HG02763 (cell line): ENCODE data around the gene MTCL1.

Source experiments
- ATAC-seq: cut with Tn5 transposase; IDR thresholded peaks from one replicate; pipeline ENCODE4 v1.9.1; 2021; ENCODE audit warnings: mild to moderate bottlenecking, moderate library complexity; ENCODE audit not compliant: unreplicated experiment

MTCL1 gene

DNA sequence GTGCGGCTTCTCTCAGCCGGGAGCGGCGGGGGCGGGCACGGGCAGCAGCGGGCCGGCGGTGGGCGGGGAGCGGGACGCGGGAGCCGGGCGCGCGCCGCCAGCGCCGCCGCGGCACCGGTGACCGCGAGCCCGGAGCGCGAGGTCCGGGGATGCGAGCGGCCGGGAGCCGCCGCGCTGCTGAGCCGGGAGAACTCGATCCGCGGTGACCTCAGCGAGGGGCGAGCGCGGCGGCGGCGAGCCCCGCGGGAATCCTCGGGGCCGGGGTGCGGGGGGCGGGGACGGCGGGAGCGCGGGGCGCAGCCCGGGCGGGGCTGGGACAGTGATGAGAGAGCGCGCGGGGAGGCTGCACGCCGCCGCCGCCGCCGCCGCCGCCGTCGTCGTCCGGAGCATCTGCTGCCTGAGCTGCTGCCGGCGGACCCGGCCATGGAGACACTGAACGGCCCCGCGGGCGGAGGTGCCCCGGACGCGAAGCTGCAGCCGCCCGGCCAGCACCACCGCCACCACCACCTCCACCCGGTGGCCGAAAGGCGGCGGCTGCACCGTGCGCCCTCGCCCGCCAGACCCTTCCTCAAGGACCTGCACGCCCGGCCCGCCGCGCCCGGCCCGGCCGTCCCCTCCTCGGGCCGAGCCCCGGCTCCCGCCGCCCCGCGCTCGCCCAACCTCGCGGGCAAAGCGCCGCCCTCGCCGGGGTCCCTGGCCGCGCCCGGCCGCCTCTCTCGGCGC, at the start of gene MTCL1:
Gene MTCL1 (plus strand): TSS at position 319 of the 723 bp plus-strand sequence. CDS start 105 bp downstream, at position 424.
- ATAC-seq: peak; percentile 27

- no peak for ATAC-seq
Measured at GRCh38 chr18:8656232-8656631, 49.1 kb upstream of the MTCL1 start.

DNA sequence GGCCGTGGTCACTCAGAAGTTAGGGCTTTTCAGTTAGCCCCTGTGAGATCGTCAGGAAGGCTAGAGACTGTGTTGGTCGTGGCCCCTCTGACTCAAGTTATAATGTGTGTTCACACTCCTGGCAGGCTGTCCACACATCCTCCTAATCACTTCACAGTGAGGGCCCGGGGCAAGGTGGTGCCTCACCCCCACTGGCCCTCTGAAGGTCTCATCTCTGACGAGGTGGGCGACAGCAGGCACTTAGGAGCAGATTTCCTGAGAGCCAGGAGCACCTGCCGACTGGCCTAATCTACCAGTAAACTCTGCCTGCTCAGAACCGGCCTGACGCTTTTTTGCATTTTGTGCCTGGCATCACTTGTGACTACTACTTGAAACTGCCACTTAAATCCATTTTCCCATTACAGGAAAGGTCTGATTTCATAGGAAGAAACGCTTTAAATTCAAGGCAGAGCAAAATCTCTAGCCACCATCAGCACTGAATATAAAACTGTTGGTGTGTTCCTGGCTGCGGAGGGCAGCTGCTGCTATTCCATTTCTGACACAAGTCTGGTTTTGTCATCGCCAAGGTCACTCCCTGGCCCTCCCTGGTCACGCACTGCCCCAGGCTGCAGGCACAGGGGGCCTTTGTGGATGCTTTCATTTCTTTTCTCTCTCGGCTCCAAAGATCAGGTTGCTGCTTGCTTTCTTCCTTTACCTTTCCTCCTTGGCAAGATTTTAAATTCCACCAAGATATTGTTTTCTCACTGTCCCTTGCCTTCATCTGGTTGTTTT, 48.1 kb upstream of the MTCL1 start:
- no peak for ATAC-seq

DNA sequence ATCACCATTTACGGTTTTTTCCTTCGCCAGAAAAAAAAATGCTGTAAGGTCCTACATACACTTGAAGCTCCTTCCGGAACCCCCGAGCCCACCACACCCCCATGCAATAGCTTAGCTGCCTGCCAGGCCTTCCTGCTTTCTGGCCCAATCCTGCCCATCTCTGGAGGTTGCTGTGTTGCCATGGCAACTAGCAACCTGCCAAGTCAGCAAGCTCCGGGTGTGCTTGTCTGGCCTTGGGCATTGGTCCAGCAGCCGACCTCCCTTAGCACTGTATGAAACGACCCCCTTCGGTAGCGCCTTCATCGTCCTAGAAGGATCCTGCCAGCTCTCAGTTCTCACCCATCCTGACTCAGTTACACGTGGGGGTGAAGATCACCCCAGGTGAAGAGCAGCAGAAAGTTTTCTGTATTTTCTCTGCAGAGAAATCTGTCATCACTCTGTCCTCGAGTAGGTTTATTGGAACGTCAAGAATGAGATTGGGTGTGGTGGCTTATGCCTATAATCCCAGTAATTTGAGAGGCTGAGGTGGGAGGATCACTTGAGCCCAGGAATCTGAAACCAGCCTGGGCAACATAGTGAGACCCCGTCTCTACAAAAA, 47.4 kb upstream of the MTCL1 start:
- ATAC-seq: no peak

DNA sequence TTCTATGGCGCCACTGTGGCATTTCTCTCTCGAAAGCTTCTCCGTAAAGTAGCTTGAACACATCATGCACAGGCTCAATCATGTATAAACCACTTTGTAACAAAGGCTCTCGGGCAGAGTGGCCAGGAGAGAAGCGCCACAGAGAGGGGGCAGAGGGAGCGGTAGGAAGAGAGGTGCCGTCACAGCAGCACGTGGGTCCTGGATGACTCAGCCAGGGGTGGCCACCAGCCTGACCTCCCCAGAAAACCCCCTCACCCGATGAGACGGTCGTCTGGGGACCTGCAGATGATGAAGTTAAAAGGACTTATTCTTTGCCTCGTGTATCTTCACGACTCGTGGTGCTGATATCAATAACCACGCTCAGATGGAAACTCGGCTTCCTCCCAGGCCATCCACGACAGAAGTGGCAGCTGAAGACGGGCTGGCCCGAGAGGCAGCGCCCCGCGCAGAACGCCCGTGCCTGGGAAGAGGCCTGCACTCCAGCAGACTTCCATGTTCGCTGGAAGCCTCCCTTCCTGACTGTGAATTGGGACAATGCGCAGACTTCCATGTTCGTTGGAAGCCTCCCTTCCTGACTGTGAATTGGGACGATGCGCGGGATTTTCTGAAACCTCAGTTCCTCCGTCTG, 46.4 kb upstream of the MTCL1 start:
- no peak for ATAC-seq

DNA sequence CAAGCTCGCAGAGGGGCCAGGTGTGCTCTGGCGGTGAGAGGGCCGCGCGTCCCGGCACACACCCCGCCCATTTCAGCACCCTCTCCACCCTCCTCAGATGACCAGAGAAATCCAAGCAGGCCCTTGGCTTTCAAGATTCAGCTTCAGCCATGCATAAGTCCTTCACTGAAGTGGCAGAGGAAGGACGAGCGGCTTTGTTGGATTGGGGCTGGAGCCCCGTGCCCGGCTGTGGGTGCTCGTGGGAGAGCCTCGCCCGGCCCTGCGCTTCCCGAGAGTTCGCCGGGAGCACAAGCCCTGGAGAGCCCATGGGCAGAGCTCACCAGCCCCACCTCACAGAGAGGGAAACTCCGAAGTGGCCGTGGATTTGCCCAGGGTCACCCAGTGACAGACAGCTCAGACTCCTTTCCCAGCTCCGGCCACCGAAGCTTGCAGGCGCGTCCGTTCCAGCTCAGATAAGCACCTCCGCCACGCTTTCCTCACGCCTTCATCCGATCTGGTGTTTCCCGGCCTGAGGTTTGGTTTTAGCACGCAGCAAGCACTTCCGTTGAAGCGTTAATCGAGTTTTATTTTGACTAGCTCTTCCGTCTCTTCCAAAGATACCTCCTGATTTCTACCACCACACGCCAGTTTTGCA, 45.6 kb upstream of the MTCL1 start:
- no peak for ATAC-seq

GRCh38 chr18:8660316-8660715, 45.0 kb upstream of the MTCL1 start:
- no peak for ATAC-seq

- no peak for ATAC-seq
Measured at GRCh38 chr18:8661754-8662559, 43.4 kb upstream of the MTCL1 start.

- ATAC-seq: no peak
Measured at GRCh38 chr18:8662560-8663255, 42.6 kb upstream of the MTCL1 start.

- ATAC-seq: no peak
Measured at GRCh38 chr18:8667846-8668245, 37.5 kb upstream of the MTCL1 start.

- no peak for ATAC-seq
Measured at GRCh38 chr18:8668381-8668780, 37.0 kb upstream of the MTCL1 start.

DNA sequence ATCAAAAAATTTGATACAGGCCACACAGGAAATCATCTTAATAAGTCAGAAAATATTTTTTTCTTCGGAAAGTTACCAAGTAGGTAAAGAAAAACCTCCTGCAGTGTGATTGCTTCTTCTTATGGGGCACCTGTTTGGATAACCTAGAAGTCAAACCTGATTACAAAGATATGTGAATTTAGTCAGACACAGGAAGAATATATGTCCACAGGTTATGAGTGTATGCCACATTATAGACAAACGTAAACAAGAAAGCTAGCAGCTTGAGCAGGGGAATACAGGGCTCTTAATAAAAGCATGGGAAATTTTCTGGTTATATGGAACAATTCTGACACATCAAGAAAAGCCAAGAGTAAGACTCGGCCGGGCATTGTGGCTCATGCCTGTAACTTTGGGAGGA, 35.8 kb upstream of the MTCL1 start:
- ATAC-seq: no peak

DNA sequence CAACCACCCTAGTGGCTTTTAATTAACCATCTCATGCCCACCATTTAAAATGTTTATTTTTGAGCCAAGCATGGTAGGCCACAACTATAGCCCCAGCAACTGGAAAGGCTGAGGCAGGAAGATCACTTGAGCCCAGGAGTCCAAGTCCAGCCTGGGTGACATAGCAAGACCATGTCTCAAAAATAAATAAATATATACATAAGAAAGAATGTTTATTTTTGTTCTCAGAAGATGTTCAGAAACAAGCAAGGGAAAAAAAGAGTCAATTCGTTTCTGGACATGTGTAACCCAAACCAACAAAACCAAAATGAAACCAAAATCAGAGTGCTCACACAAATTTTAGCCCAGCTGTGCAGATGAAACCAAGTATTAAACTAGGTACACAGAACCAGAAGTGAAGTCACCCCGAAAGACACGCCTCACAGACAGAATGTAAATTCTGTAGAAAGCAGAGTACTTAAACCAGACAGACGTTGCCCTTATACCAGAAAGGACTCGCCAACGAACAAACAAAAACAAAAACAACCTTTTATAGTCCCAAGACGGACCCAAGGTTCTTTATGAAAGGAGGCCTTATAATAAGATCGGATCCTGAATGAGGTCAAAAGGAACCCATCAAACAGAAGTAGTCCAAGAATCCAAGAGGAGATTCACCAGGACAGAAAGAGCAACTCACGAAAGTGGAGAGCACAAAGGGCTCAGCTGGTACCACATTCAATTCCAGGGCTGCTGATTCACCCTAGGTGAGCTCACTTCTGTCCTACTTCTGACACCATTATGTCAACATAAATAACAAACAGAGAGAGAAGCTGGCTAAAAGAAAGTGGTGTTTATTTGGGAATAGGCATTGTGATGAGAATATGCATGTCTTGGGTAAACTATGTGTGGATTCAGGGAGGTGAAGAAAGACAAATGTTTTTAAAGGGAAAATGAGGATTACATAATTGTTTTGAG, 31.8 kb upstream of the MTCL1 start:
- ATAC-seq: peak; percentile 84

GRCh38 chr18:8675057-8675456, 30.3 kb upstream of the MTCL1 start:
- ATAC-seq: no peak

- peak; percentile 50 for ATAC-seq
Measured at GRCh38 chr18:8681196-8681595, 24.2 kb upstream of the MTCL1 start.

DNA sequence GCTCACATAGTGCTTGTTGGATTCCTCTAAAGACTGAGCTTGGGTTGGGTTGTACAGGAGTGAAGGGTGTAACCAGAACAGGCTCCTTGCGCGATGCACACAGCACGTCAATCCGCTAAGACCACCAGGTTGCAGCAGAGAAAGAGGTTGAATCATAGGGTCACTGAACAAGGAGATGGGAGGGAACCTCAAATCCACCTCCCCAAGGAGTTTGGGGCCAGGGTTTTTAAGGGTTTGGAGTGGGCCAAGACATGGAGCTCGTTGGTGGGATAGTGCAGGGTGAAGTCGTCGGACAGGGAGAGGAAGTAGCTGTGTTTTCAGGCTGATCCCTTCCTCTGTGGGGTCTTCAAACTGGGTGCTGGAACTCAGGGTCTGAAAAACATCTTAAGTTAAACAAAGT, 20.8 kb upstream of the MTCL1 start:
- no peak for ATAC-seq

GRCh38 chr18:8685141-8685913, 20.0 kb upstream of the MTCL1 start:
- no peak for ATAC-seq

GRCh38 chr18:8685914-8686216, 19.5 kb upstream of the MTCL1 start:
- no peak for ATAC-seq
